Gastrocnemius medialis (tissue), 4 donors: Measurements from ENCODE around the gene LCN6.

Source experiments
- POLR2A ChIP-seq, 2 donors: fragments of 450-650 bp; IDR thresholded peaks; one replicate each; pipeline ENCODE4 v1.6.1; 2017; ENCODE audit warnings: antibody characterized with exemption in 2 of 2, mild to moderate bottlenecking in 2 of 2, moderate library complexity in 2 of 2
- TF ChIP-seq, protein P1 (sequence below), 5 experiments: fragments of 450-650 bp in 3 of 5; fragments of 200-600 bp in 2 of 5; sonication (generic) in 2 of 5; IDR thresholded peaks in 4 of 5; conservative IDR thresholded peaks in 1 of 5; 1 replicate in 4 of 5; 2 replicates in 1 of 5; pipeline ENCODE4 v1.5.1; 2016 to 2019; ENCODE audit warnings: antibody characterized with exemption in 5 of 5, mild to moderate bottlenecking in 3 of 5, moderate library complexity in 3 of 5

- TF ChIP-seq POLR2A (IDR thresholded peaks at IDR 0.05), result no peak
- TF ChIP-seq, protein P1, sequence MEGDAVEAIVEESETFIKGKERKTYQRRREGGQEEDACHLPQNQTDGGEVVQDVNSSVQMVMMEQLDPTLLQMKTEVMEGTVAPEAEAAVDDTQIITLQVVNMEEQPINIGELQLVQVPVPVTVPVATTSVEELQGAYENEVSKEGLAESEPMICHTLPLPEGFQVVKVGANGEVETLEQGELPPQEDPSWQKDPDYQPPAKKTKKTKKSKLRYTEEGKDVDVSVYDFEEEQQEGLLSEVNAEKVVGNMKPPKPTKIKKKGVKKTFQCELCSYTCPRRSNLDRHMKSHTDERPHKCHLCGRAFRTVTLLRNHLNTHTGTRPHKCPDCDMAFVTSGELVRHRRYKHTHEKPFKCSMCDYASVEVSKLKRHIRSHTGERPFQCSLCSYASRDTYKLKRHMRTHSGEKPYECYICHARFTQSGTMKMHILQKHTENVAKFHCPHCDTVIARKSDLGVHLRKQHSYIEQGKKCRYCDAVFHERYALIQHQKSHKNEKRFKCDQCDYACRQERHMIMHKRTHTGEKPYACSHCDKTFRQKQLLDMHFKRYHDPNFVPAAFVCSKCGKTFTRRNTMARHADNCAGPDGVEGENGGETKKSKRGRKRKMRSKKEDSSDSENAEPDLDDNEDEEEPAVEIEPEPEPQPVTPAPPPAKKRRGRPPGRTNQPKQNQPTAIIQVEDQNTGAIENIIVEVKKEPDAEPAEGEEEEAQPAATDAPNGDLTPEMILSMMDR (IDR thresholded peaks at IDR 0.05 in 4 of 5, conservative IDR thresholded peaks at IDR 0.05 in 1 of 5), result no peak
Measured at GRCh38 chr9:136717399-136717798, 30.9 kb downstream of the LCN6 start.
